HG03354 (cell line): Measurements from ENCODE around the gene AKT3.
"Not testable (repeated sequence)": the region's sequence is repeated elsewhere in the genome, so short reads cannot be mapped to it uniquely, and the experiment has no call there.

ENCODE experiments used
- ATAC-seq: cut with Tn5 transposase; IDR thresholded peaks from one replicate; pipeline ENCODE4 v1.9.1; 2021; ENCODE audit warnings: mild to moderate bottlenecking; ENCODE audit not compliant: unreplicated experiment, poor library complexity, severe bottlenecking

Gene AKT3

GRCh38 chr1:243715285-243715684 is 134.8 kb downstream of the AKT3 start:
- ATAC-seq = no peak

DNA sequence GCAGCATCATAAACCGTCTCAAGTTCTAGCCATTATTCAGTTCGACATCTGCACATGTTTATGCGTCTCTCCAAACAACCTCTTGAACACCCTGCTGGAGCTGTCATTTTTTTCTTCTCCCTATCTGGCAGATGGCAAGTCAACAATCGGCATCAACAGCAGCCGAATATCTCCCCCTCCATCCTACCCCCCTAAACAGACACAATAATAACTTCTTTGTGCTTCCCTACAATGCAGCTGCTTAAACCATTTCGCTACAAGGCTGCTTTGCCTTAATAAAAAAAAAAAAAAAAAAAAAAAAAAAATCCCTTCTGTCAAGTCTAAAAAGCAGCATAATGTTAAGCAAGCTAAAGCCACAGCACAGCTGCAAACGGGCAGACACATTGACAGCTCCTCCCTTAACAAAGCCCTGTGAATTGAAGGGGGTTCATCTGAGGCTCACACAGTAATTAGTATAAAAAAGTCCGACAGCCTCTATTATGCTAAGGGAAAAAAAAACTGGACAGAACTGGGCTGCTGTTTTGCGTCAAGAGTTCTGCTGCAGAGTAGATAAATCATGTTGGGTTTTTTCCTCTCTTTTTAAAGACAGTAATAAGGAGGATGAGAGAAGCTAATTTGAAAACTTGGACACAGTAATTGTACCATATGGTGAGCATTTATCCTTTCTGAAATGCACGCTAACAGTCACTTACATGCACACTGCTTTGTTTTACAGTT is 136.4 kb downstream of the AKT3 start:
- ATAC-seq = no peak

DNA sequence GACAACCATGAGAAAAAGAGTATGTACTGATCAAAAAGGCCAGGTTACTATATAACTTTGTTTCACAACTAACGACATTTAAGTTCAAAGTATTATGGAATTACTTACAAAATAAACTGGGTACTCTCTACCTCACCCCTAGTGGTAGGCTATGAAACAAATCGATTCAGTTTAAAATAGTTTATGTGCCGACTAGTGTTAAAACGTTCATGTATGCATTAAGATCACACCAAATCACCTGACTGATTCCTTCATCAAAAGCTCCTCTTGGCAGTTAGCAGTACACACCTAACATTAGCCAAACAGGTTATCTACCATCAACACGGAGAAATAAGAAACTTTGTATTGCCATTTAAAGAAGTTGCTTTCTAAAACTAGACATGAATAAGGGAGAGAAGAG is 137.1 kb downstream of the AKT3 start:
- ATAC-seq = no peak

DNA sequence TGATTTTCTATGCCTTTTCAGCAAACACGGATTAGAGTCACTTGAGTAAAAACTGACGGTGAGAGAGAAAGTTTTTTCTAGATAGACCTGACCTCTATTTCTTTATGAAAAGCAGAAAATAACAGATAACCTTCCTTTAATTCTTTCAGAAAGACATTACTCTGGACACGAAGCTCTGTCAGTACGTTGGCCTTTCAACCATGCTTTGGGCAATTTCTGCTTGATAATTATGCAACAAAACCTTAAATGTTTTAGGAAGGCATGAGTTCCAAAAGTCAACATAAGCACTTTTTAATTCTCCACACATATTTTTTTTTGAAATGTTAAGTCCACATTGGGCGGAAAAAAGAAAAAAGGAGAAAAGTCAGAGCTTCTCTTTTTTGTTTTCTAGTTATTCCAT is 137.8 kb downstream of the AKT3 start:
- ATAC-seq = no peak

GRCh38 chr1:243710467-243710866 is 139.6 kb downstream of the AKT3 start:
- no peak for ATAC-seq

- no peak for ATAC-seq
Observed at GRCh38 chr1:243708210-243708609, 141.8 kb downstream of the AKT3 start.

DNA sequence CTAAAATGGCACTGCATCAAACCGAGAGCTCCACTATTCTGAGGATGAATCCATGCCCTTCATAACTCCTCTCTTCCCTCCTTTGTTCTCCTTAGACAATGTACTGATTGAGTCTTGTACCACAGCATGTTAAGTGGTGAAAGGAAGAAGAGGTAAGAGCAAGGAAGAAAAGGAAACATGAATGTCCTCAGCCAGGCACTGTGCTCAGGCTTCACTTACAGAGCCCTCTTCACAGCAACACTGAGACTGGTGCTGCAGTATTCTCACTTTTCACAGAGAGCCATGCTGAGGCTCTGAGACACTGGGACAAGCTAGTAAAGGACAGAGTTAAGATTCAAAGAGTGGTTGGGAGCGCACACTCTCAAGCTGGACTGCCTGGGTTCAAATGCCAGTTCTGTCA is 143.5 kb downstream of the AKT3 start:
- ATAC-seq = no peak

DNA sequence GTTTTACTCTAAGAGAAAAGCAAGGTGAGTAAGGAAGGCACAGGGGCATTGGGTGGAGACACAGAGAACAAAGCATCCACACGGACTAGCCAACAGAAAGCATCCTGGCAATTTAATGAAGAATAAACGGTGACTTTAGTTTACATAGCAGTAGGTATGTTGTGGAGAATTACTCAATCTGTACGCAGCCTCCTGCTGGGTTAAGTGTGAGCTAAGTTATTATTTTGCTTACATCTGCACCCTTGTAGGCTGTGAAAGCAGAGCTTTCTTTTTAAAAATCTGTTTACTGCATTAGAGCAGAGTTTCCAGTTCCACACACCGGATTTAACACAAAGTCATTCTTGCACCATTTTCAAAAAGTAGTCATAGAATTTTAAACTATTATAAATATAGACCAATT is 144.5 kb downstream of the AKT3 start:
- ATAC-seq = no peak

- no peak for ATAC-seq
Observed at GRCh38 chr1:243701872-243702271, 148.2 kb downstream of the AKT3 start.

DNA sequence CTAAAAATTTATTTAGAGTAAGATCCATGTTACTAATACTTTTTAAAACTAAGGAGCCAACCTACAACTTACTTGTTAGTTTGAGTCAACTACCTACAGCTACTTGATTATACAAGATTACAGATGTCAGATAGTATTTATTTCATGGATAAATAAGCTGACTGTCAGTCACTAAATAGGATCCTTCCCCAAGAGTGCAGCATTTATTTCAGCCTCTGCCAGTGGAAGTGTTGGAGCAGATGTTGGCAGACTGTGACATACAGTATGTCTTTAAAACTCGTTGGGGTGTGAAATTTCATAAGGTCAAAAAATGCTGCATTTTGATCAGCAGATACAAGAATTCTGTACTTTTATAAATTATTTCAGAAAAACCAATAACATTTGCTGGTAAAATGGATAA is 156.2 kb downstream of the AKT3 start:
- ATAC-seq = no peak

DNA sequence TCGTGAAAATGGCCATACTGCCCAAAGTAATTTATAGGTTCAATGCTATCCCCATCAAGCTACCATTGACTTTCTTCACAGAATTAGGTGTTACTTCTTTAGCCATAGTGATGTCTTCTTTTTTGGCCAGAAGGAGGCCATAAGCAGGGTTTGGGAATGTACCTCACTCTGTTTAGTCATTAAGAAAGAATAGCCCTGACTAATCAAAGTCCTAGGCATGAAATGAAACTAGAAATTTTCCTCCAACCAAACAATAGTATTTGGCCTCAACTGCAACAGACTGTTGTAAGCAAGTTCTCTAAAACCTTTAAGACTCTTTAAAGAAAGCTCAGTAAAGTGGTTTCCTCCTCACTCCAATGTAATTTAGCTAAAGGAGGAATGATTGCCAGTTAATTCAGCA is 163.9 kb downstream of the AKT3 start:
- ATAC-seq = no peak

DNA sequence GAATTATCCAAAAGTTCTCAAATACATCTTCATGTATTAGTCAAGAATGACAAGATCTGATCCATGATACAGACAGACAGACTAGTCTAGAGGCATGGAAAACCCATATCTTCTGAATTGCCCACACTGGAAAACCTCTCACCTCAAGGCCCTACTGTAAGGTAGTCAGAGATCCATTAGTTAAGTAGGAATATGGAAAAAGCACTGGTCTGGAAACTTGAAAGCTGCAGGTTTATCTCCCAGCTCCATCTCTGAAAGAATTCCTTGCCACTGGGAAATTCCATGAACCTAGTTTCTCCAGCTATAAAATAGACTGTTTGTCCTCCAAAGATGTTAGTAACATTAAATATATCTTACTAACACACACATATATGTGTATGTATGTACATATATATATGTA is 169.2 kb downstream of the AKT3 start:
- ATAC-seq = no peak

- no peak for ATAC-seq
Observed at GRCh38 chr1:243672539-243673074, 177.4 kb downstream of the AKT3 start.

DNA sequence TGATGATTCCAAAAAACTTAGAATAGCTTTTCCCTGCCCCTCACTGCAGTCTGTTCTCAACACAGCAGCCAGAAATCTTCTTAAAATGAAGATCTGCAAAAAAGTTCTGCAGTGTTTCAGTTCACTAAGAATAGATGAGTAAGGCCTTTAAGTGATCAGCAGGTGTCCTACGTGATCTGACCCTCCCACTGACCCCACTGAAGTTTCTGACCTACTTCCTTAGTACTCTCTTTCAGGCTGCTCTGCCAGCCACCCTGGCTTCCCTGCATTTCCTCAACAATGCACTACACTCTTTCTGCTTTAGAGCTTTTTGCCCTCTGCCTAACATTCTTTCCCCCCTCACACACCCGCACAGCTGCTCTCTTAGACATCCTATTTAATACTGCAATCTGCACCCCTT is 182.5 kb downstream of the AKT3 start:
- peak; percentile 80 for ATAC-seq

GRCh38 chr1:243667133-243667532 is 182.9 kb downstream of the AKT3 start:
- peak; percentile 8 for ATAC-seq

DNA sequence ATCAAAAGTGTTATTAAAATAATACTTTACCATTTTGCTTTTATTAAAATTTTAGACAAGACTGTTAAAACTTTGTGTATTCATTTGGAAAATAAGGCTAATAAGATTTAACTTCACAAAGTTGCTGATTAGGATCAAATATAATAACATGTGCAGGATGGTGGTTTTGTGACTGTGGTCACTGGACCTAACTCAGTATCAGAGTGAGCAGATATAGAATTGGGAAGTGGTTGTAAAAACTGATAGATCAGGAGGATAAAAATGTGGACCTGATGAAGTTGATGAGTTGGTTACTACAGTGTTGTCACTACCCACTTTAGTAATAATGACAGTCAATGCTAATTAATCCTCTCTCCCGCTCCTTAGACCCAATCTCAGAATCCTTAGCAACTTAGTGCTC is 186.4 kb downstream of the AKT3 start:
- no peak for ATAC-seq

DNA sequence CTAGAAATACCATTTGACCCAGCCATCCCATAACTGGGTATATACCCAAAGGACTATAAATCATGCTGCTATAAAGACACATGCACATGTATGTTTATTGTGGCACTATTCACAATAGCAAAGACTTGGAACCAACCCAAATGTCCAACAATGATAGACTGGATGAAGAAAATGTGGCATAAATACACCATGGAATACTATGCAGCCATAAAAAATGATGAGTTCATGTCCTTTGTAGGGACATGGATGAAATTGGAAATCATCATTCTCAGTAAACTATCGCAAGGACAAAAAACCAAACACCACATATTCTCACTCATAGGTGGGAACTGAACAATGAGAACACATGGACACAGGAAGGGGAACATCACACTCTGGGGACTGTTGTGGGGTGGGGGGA is 187.9 kb downstream of the AKT3 start:
- not testable (repeated sequence) for ATAC-seq

- ATAC-seq = no peak
Observed at GRCh38 chr1:243658594-243659105, 191.4 kb downstream of the AKT3 start.

DNA sequence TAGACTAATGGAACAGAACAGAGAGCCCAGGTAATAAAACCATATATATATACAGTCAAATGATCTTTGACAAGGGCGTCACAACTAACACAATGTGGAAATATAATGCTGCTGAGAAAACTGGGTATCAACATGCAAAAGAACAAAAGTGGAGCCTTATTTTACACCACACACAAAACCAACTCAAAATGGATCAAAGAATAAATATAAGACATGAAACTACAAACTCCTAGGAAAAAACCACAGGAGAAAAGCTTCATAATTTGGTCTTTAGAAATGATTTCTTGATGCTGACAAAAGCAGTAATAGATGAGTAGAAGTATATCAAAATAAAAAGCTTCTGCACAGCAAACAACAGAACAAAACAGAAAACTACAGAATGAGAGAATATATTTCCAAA is 192.2 kb downstream of the AKT3 start:
- no peak for ATAC-seq

- ATAC-seq = not testable (repeated sequence)
Observed at GRCh38 chr1:243649530-243649929, 200.5 kb downstream of the AKT3 start.

DNA sequence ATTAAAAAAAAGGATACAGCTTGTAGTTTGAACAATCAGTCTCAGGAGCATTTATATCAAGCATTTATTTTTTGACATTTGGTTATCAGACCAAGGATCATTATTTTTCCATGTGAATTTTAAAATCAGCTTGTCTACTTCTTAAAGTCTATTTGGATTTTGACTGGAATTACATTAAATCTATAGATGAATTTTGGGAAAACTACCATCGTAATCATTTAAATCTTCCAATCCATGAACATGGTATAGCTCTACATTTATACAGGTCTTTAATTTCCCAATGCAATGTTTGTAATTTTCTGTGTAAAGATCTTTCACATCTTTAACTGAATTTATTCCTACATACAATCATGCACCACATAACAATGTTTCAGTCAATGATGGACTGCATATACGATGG is 203.2 kb downstream of the AKT3 start:
- no peak for ATAC-seq

DNA sequence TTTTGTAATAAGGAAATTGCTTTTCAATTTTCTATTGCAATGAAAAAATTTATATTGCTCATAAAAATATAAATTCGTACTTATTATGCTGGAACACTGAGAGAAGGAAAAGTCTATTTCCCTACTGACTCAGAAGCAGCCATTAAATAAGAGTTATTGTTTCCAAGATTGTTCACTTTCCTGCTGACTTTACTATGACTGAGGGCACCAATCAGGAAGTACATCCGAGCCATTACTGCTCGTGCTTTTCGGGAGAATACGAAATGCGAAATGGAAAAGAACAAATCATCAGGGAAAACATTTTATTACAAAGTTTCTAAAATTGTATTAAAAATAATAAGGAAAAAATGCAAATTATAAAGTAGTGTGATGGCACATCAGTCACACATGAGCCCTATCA is 204.8 kb downstream of the AKT3 start:
- no peak for ATAC-seq
